ENCODE results near the gene EFNA5. TPM values are rescaled to one million over a fixed set of nuclear protein-coding genes. Genes with fewer than 3 reads are reported as not detected.

Gene EFNA5
- total RNA-seq, 1 donor from 2014 or later: 12.0 TPM

DNA sequence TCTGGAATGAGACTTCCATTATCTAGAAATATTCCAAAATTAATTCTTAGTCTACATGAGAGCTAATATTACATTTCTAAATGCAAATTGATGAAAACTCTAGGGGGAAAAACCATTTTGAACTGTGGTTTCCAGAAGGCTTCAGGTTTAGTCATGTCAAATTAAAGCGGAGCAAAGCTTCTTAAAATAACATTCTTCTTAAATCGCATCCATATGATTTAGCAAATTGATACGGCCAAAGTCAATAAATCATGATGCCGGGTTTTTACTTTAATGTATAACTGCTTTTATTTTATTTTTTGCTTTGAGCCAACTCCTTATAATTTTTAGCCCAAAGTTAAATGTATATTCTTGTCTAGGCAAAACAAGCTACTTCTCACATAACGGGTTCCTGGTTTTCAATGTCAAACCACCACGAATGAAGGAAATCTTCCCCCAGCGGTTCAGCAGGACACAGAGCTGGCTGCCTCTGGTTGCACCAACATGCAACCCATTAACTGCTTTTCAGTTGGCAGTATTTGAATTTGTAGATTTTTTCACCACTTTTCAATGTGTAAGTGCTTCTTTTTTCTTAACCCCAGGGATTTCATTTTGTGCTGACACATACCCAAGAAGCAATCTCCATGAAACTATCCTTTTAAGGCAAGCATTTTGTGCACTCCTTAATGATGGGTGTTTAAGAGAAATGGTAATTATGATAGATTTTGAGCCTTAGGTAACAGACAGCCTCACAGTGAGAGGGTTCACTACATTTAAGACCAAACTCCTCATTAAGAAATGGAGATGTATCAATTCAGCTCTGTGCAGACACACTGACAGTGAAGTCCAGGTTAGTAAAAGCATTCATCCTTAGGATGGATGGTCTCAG is 35.5 kb downstream of the EFNA5 start:
- no peak for DNase-seq (ENCODE audit: low spot score, unreplicated experiment)
- no peaks in the 10 kb centered on the region for H3K27me3 Mint-ChIP-seq
- no peak overlapping the region for H3K4me3 Mint-ChIP-seq (ENCODE audit: low read depth)
- no peak overlapping the region for H3K27ac Mint-ChIP-seq
- H3K4me1 Mint-ChIP-seq (ENCODE audit: low read depth): peaks cover 3% of the 10 kb centered on the region
- H3K9me3 Mint-ChIP-seq (ENCODE audit: low read depth): no peaks in the 10 kb centered on the region
- no peaks in the 10 kb centered on the region for H3K36me3 Mint-ChIP-seq (ENCODE audit: insufficient read depth)
- TF ChIP-seq, protein P1, sequence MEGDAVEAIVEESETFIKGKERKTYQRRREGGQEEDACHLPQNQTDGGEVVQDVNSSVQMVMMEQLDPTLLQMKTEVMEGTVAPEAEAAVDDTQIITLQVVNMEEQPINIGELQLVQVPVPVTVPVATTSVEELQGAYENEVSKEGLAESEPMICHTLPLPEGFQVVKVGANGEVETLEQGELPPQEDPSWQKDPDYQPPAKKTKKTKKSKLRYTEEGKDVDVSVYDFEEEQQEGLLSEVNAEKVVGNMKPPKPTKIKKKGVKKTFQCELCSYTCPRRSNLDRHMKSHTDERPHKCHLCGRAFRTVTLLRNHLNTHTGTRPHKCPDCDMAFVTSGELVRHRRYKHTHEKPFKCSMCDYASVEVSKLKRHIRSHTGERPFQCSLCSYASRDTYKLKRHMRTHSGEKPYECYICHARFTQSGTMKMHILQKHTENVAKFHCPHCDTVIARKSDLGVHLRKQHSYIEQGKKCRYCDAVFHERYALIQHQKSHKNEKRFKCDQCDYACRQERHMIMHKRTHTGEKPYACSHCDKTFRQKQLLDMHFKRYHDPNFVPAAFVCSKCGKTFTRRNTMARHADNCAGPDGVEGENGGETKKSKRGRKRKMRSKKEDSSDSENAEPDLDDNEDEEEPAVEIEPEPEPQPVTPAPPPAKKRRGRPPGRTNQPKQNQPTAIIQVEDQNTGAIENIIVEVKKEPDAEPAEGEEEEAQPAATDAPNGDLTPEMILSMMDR (IDR thresholded peaks at IDR 0.05; ENCODE audit: unreplicated experiment): no peak

DNA sequence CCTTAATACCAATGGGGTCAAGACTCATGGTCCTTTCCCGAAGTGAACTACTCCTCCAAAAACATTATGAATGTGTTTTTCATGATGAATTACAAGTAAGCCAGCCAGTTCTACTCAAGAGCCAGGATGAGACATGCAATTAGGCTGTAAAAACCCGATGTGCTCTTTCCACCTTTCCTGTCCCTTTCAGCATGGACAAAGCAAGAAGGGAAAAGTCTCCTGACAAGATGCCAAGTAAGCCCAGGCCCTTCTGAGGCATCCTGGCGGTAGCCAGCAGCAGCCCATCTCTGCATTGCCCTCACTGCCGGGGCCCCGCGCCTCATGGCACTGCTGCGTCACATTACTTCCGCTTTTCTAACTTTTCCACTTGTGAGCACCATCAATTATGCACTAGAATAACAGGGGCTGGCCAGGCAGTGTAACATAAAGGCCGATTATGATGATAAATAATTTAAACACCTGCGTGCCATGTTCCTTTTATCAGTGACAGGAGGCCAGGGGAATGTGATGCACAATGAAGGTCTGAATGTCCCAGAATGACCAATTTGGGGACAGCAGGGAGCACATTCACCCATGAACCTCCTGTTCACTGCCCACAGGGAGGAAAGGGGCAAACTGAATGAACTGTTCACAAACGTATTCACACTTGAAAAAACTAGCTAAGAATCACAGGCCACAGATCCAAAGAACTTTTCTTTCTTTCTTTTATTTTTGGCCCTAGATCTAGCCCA is 37.4 kb downstream of the EFNA5 start:
- no peak for DNase-seq (ENCODE audit: low spot score, unreplicated experiment)
- TF ChIP-seq, protein P1 (IDR thresholded peaks at IDR 0.05; ENCODE audit: unreplicated experiment): no peak

DNA sequence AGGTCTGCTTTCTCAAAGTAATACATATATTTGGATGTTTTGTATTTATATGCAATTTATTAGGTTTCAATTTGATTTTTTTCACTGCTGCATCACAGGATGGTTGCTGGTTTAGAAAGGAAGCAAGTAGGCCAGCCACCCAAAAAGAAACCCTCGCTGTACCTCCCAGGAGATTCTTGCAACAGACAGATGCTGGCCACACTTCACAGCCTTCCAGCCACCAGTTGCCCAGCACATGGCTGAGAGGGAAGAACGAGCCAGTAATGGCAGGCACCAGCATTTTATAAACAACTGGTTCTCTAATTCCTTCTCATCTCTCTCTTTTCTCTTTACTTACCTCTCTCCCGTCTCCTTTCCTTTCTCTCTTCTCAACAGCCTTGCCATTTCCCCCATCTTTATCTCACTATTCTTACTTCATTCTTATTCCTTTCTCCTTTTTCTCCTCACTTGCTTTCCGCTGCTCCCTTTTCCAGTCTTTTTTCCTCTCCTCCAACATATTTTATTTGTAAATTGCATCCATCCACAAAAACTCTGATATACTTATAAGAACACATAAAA is 38.9 kb downstream of the EFNA5 start:
- H3K4me3 Mint-ChIP-seq (ENCODE audit: low read depth): no peak overlapping the region
- no peak overlapping the region for H3K27ac Mint-ChIP-seq
- peaks cover 3% of the 10 kb centered on the region for H3K4me1 Mint-ChIP-seq (ENCODE audit: low read depth)
- DNase-seq (ENCODE audit: low spot score, unreplicated experiment): no peak
- TF ChIP-seq, protein P1 (IDR thresholded peaks at IDR 0.05; ENCODE audit: unreplicated experiment): no peak
- H3K36me3 Mint-ChIP-seq (ENCODE audit: insufficient read depth): no peaks in the 10 kb centered on the region
- no peaks in the 10 kb centered on the region for H3K27me3 Mint-ChIP-seq
- H3K9me3 Mint-ChIP-seq (ENCODE audit: low read depth): no peaks in the 10 kb centered on the region

More for the DNA sequence above, 37.4 kb downstream of the EFNA5 start:
- Mint-ChIP-seq H3K27ac (no peak overlapping the region), H3K4me1 (ENCODE audit: low read depth) (peaks cover 3% of the 10 kb centered on the region), H3K27me3 (no peaks in the 10 kb centered on the region), H3K4me3 (ENCODE audit: low read depth) (no peak overlapping the region), H3K9me3 (ENCODE audit: low read depth) (no peaks in the 10 kb centered on the region), H3K36me3 (ENCODE audit: insufficient read depth) (no peaks in the 10 kb centered on the region)

- DNase-seq (ENCODE audit: low spot score, unreplicated experiment): no peak
- Mint-ChIP-seq H3K9me3 (ENCODE audit: low read depth) (no peaks in the 10 kb centered on the region), H3K4me3 (ENCODE audit: low read depth) (no peak overlapping the region), H3K27me3 (no peaks in the 10 kb centered on the region), H3K4me1 (ENCODE audit: low read depth) (no peaks in the 10 kb centered on the region), H3K27ac (no peak overlapping the region), H3K36me3 (ENCODE audit: insufficient read depth) (no peaks in the 10 kb centered on the region)
- TF ChIP-seq, protein P1 (IDR thresholded peaks at IDR 0.05; ENCODE audit: unreplicated experiment): no peak
These were observed 40.6 kb downstream of the EFNA5 start for GRCh38 chr5:107630184-107630583.

DNA sequence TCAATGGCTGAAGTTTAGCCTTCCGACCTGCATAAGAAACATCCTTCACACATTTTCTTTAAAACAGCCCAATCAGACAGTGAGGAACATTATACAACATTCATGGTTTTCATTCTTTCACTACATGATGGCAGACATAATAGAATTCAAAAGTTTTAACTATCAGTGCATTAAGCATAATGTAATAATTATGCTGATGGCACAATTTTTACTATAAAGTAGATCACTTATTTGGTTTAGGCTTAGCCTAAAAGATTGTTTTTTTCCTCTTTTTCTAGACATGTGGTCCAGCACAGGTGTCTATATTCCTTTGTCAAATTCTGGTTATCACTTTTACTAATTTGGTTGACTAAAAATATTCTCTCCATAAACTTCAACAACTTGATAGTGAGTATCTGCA is 46.5 kb downstream of the EFNA5 start:
- H3K36me3 Mint-ChIP-seq (ENCODE audit: insufficient read depth): no peaks in the 10 kb centered on the region
- no peak overlapping the region for H3K4me3 Mint-ChIP-seq (ENCODE audit: low read depth)
- TF ChIP-seq, protein P1 (IDR thresholded peaks at IDR 0.05; ENCODE audit: unreplicated experiment): no peak
- H3K4me1 Mint-ChIP-seq (ENCODE audit: low read depth): peaks cover 2% of the 10 kb centered on the region
- H3K9me3 Mint-ChIP-seq (ENCODE audit: low read depth): no peaks in the 10 kb centered on the region
- DNase-seq (ENCODE audit: low spot score, unreplicated experiment): no peak
- no peak overlapping the region for H3K27ac Mint-ChIP-seq
- no peaks in the 10 kb centered on the region for H3K27me3 Mint-ChIP-seq

All from progenitor cell of endocrine pancreas (in vitro differentiated cells).